HepG2 (cell line): Measurements from ENCODE around the gene APOBEC3C. TPM values are rescaled to one million over a fixed set of nuclear protein-coding genes. Genes with fewer than 3 reads are reported as not detected.

Source experiments
- CHD4 ChIP-seq: fragments of 200-600 bp; sonication (generic); IDR thresholded peaks from 2 replicates; pipeline ENCODE4 v1.7.0; 2017; ENCODE audit warnings: mild to moderate bottlenecking, low read length, borderline replicate concordance
- ELF4 ChIP-seq: sonication (generic); formaldehyde crosslinking; IDR thresholded peaks from 2 replicates; pipeline ENCODE4 v1.5.0; 2020; ENCODE audit warnings: missing genetic modification reagents, mild to moderate bottlenecking, moderate library complexity, borderline replicate concordance
- MTF2 ChIP-seq: sonication (generic); formaldehyde crosslinking; IDR thresholded peaks from 2 replicates; pipeline ENCODE4 v1.5.0; 2020; ENCODE audit warnings: missing genetic modification reagents, borderline replicate concordance
- NR2C2 ChIP-seq: sonication (generic); formaldehyde crosslinking; IDR thresholded peaks from 2 replicates; pipeline ENCODE4 v1.4.0; 2020; ENCODE audit warnings: missing genetic modification reagents, mild to moderate bottlenecking, moderate library complexity, borderline replicate concordance
- NR2F6 ChIP-seq, 2 experiments: IDR thresholded peaks; 2 replicates each; pipeline ENCODE4 v1.6.1; 2016; ENCODE audit warnings: antibody characterized with exemption in 1 of 2, mild to moderate bottlenecking in 1 of 2
- SOX5 ChIP-seq: IDR thresholded peaks from 2 replicates; pipeline ENCODE4 v1.6.1; 2016; ENCODE audit warnings: borderline replicate concordance
- SSRP1 ChIP-seq: IDR thresholded peaks from 2 replicates; pipeline ENCODE4 v1.6.1; 2016; ENCODE audit warnings: control low read depth
- ZBTB8A ChIP-seq: sonication (generic); formaldehyde crosslinking; IDR thresholded peaks from 2 replicates; pipeline ENCODE4 v1.4.0; 2020; ENCODE audit warnings: mild to moderate bottlenecking, low read depth, missing genetic modification reagents, borderline replicate concordance
- ZNF263 ChIP-seq: sonication (generic); formaldehyde crosslinking; IDR thresholded peaks from 2 replicates; pipeline ENCODE4 v1.4.0; 2020; ENCODE audit warnings: missing genetic modification reagents
- ZNF552 ChIP-seq: sonication (generic); formaldehyde crosslinking; IDR thresholded peaks from 2 replicates; pipeline ENCODE4 v1.9.0; 2022; ENCODE audit warnings: missing genetic modification reagents, mild to moderate bottlenecking, borderline replicate concordance
- ZNF556 ChIP-seq: sonication (generic); formaldehyde crosslinking; IDR thresholded peaks from 2 replicates; pipeline ENCODE4 v1.4.0; 2020; ENCODE audit warnings: mild to moderate bottlenecking, missing genetic modification reagents, borderline replicate concordance
- ZNF841 ChIP-seq: sonication (generic); formaldehyde crosslinking; IDR thresholded peaks from 2 replicates; pipeline ENCODE4 v1.8.1; 2023; ENCODE audit warnings: missing genetic modification reagents, borderline replicate concordance
- polyA plus RNA-seq, 8 experiments: library from polyadenylated mRNA; depleted of rRNA in 3 of 8; stranded (reverse) in 7 of 8; unstranded in 1 of 8; fragments of >200 nt; fragmentation: Illumina TruSeq in 4 of 8; extraction: Trizol in 4 of 8; gene quantifications; 2 replicates each; pipeline versions ENCODE4 v1.2.1 to v1.2.3, GENCODE V29; 2011 to 2016; ENCODE audit warnings: low read depth in 4 of 8, missing spikeins in 1 of 8, mixed read lengths in 1 of 8; ENCODE audit not compliant: insufficient read depth in 1 of 8
- total RNA-seq, 5 experiments: library from RNA; depleted of rRNA; stranded (reverse); fragments of >200 nt; fragmentation: Illumina TruSeq; extraction: Trizol; gene quantifications; 2 replicates each; pipeline ENCODE4 v1.2.3, GENCODE V29; 2016; ENCODE audit warnings: low read depth in 1 of 5
- TF ChIP-seq, protein P1 (sequence below): sonication (generic); formaldehyde crosslinking; conservative IDR thresholded peaks from 2 replicates; pipeline ENCODE4 v1.8.0; 2022; ENCODE audit warnings: missing genetic modification reagents

Gene APOBEC3C
- total and polyA plus RNA-seq, 2 of the 13 experiments (the other 11 are each of a cell fraction or from before 2014, with no cell fraction given), result 8.9 to 27.6 TPM

DNA sequence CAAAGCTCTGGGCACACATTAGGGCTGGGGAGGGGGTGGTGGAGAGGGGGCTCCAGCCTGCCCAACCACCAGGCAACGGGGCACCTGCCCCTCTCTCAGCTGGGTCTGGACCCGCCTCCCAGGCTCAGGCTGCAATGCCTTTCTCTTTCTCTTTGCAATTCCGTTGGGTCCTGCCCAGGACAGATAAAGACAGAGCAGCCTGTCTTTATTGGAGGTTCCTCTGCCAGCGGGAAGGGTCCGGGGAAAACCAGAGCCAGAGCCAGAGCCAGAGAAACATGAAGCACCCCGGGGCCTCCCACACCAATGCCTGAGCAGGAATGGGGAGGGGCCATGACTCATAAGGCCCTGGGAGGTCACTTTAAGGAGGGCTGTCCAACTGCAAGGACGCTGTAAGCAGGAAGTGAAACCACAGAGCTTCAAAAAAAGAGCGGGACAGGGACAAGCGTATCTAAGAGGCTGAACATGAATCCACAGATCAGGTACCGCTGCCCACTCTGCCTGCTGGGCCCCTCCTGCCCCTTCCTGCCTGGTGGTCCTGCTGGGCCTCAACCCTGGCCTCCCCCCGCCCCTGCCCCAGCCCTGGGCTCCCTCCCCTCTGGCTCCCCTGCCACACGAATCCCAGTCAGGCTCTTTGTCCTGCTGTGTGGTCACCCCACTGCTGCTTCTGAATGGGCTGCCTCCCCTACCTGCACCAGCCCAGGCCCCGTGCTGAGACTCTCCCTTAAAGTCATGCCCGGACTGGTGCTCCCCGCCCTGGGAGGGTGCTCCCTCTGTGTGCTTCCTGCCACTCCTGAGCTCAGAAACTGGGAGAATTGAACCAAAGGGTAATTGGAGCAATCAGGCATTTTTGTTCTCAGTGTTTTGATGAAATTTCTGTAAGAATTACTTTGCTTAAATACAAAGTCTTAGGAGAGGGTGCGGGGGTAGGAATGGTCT, 31.8 kb upstream of the APOBEC3C start, which contains the start of gene APOBEC3B (continued):
- 0 out of 2 replicates have a peak, but pooled peaks have one; percentile 40 for TF ChIP-seq MTF2 (CRISPR knock-in tag)
- TF ChIP-seq ZNF552 (CRISPR knock-in tag), result no peak
- no peak for TF ChIP-seq NR2F6 (IDR thresholded peaks at IDR 0.05)
- 0 out of 2 replicates have a peak, but pooled peaks have one; percentile 30 for TF ChIP-seq NR2F6 (CRISPR knock-in tag; IDR thresholded peaks at IDR 0.05)
- 0 out of 2 replicates have a peak, but pooled peaks have one; percentile 48 for TF ChIP-seq ELF4 (CRISPR knock-in tag)
- TF ChIP-seq ZNF263, result peak; percentile 98
- TF ChIP-seq ZNF556 (CRISPR knock-in tag), result peak; percentile 51; the same call in 1 of the 2 replicates
- no peak for TF ChIP-seq CHD4
- peak; percentile 80 for TF ChIP-seq NR2C2 (CRISPR knock-in tag)
- 0 out of 2 replicates have a peak, but pooled peaks have one; percentile 25 for TF ChIP-seq SOX5 (CRISPR knock-in tag)
- TF ChIP-seq ZBTB8A (CRISPR knock-in tag), result no peak
- no peak for TF ChIP-seq ZNF841 (CRISPR knock-in tag)
- no peak for TF ChIP-seq SSRP1 (CRISPR knock-in tag)
- TF ChIP-seq, protein P1, sequence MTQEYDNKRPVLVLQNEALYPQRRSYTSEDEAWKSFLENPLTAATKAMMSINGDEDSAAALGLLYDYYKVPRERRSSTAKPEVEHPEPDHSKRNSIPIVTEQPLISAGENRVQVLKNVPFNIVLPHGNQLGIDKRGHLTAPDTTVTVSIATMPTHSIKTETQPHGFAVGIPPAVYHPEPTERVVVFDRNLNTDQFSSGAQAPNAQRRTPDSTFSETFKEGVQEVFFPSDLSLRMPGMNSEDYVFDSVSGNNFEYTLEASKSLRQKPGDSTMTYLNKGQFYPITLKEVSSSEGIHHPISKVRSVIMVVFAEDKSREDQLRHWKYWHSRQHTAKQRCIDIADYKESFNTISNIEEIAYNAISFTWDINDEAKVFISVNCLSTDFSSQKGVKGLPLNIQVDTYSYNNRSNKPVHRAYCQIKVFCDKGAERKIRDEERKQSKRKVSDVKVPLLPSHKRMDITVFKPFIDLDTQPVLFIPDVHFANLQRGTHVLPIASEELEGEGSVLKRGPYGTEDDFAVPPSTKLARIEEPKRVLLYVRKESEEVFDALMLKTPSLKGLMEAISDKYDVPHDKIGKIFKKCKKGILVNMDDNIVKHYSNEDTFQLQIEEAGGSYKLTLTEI (CRISPR knock-in tag), result no peak
